Activated CD8-positive, alpha-beta memory T cell treated with anti-CD3 and anti-CD28 coated beads, Interleukin-2, amount 10 ng/mL, durations not matched to agents 7 days and 5 days (primary cell): ENCODE measurements around the gene OSTF1. TPM values are rescaled to one million over a fixed set of nuclear protein-coding genes. Genes with fewer than 3 reads are reported as not detected.

Experiments
- ATAC-seq: fragments of 150-1000 bp; cut with Tn5 transposase; one replicate; pipeline ENCODE4 v1.10.0; 2021; ENCODE audit warnings: moderate library complexity
- CTCF ChIA-PET: fragments of 350-600 bp; sonication (Branson Sonifier 250); formaldehyde crosslinking; loops from one replicate; lab custom pipeline; 2021; ENCODE audit warnings: antibody characterized with exemption; lab: Charles Lee
- DNase-seq: peaks from one replicate; pipeline ENCODE4 v3.0.0-alpha.2; 2020
- H3K27ac Mint-ChIP-seq: one replicate; pipeline ENCODE4 v1.8.0; 2021; ENCODE audit warnings: mild to moderate bottlenecking, mixed read lengths
- H3K27me3 Mint-ChIP-seq: one replicate; pipeline ENCODE4 v1.8.0; 2021; ENCODE audit warnings: mixed read lengths
- H3K36me3 Mint-ChIP-seq: one replicate; pipeline ENCODE4 v1.8.0; 2021; ENCODE audit warnings: mild to moderate bottlenecking, mixed read lengths
- H3K4me1 Mint-ChIP-seq: one replicate; pipeline ENCODE4 v1.8.0; 2021; ENCODE audit warnings: mixed read lengths
- H3K4me3 Mint-ChIP-seq: one replicate; pipeline ENCODE4 v1.8.0; 2021; ENCODE audit warnings: mild to moderate bottlenecking, moderate library complexity, mixed read lengths
- H3K9me3 Mint-ChIP-seq: one replicate; pipeline ENCODE4 v1.8.0; 2022; ENCODE audit warnings: low read depth, mixed read lengths
- total RNA-seq, 2 experiments: library from RNA; stranded (reverse); gene quantifications; one replicate each; pipeline ENCODE4 v1.2.3, GENCODE V29; 2021

OSTF1 gene
- total RNA-seq, 2 experiments from 2014 or later: 149 to 198 TPM

GRCh38 chr9:75087289-75087823 is 958 bp upstream of the OSTF1 start:
- Mint-ChIP-seq H3K27me3 (no peaks in the 10 kb centered on the region), H3K9me3 (no peaks in the 10 kb centered on the region), H3K4me1 (peaks cover 60% of the 10 kb centered on the region), H3K36me3 (peaks cover 46% of the 10 kb centered on the region), H3K27ac (peak overlapping the region; percentile 97), H3K4me3 (peak overlapping the region; percentile 93)
- ATAC-seq (no peak), DNase-seq (peak; percentile 76)
- CTCF ChIA-PET: interaction anchor here (1.0 to 4.0 kb wide), 16 partner anchors 10 to 313 kb away, joined by 3 to 17 read pairs (median 5); partner anchors contain the start of genes C9orf40 and CARNMT1

- peak overlapping the region; percentile 88 for H3K4me3 Mint-ChIP-seq
- peak overlapping the region; percentile 97 for H3K27ac Mint-ChIP-seq
- H3K9me3 Mint-ChIP-seq: no peaks in the 10 kb centered on the region
- H3K27me3 Mint-ChIP-seq: no peaks in the 10 kb centered on the region
- CTCF ChIA-PET: interaction anchor here (0.8 to 4.0 kb wide), 19 partner anchors 11 to 136 kb away, joined by 3 to 16 read pairs (median 5); partner anchors contain the start of genes C9orf40 and CARNMT1
- ATAC-seq: peak; percentile 24
- peaks cover 45% of the 10 kb centered on the region for H3K36me3 Mint-ChIP-seq
- peaks cover 60% of the 10 kb centered on the region for H3K4me1 Mint-ChIP-seq
- peak; percentile 63 for DNase-seq
These were observed 495 bp downstream of the OSTF1 start for GRCh38 chr9:75088646-75089372.

DNA sequence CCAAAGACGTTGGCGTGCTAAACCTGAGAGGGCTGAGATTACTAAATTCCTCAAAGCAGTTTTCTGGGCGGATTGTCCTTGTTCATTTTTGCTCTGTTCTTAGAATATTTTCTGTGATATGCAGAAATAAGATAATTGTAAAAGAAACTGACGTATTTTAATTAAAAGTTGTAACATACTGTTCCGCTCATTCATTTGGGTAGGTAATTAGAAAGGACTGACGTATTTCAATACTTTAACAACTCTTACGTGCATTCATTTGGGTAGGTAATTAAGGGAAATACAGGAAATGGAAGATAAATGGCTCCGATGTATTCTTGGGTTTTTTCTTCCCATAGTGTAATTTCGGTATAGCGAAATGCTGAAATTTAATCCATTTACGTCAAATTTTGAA is 1.1 kb downstream of the OSTF1 start:
- CTCF ChIA-PET: interaction anchor here (1.0 to 4.0 kb wide), 7 partner anchors 15 to 137 kb away, joined by 3 to 14 read pairs (median 6); partner anchors contain the start of genes C9orf40 and CARNMT1
- Mint-ChIP-seq H3K9me3 (no peaks in the 10 kb centered on the region), H3K27me3 (no peaks in the 10 kb centered on the region), H3K27ac (peak overlapping the region; percentile 97), H3K4me3 (peak overlapping the region; percentile 88), H3K4me1 (peaks cover 60% of the 10 kb centered on the region), H3K36me3 (peaks cover 50% of the 10 kb centered on the region)
- no peak for DNase-seq
- ATAC-seq: no peak

DNA sequence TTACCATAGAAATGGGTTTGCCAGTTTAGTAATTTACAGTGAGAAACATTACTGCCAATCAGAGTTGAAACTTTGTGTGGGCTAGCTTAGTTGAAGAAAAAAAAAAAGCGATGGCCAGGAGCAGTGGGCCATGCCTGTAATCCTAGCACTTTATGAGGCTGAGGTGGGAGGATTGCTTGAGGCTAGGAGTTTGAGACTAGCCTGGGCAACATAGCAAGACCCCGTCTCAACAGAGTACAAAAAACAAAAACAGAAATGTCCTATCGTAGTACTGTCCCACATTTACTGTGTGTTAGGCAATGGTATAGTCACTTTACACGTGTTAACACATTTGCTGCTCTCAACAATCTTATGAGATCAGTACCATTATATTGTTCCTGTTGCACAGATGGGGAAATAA is 2.3 kb downstream of the OSTF1 start:
- Mint-ChIP-seq H3K36me3 (peaks cover 51% of the 10 kb centered on the region), H3K4me3 (peak overlapping the region; percentile 88), H3K4me1 (peaks cover 63% of the 10 kb centered on the region), H3K27ac (peak overlapping the region; percentile 97), H3K27me3 (no peaks in the 10 kb centered on the region), H3K9me3 (no peaks in the 10 kb centered on the region)
- ATAC-seq (no peak), DNase-seq (no peak)
- CTCF ChIA-PET: interaction anchor here (0.8 to 4.0 kb wide), 7 partner anchors 10 to 95 kb away, joined by 3 to 14 read pairs (median 6); partner anchors contain the start of gene CARNMT1

DNA sequence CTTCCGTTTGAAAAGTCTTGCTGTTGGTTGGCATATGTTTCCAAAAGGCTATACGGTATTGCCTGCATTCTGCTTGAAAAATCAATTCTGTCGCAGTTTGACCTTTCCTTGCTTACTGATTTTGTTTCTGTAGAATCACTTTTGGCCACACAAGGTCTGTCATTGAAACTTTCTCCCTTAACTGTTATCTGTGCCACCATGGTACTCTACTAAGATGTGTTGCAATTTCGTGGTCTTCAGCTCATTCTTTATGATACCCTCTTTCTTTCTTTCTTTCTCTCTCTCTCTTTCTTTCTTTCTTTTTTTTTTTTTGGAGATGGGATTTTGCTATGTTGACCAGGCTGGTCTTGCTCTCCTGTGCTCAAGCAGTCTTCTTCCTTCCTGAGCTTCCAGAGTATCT is 4.5 kb downstream of the OSTF1 start:
- peak overlapping the region; percentile 57 for H3K4me3 Mint-ChIP-seq
- CTCF ChIA-PET: interaction anchor here (1.0 to 1.8 kb wide), 4 partner anchors 14 to 66 kb away, joined by 4 to 6 read pairs (median 5); no protein-coding TSS in a partner anchor

GRCh38 chr9:75096796-75097195 is 8.5 kb downstream of the OSTF1 start:
- no peaks in the 10 kb centered on the region for H3K9me3 Mint-ChIP-seq
- CTCF ChIA-PET: no interaction called here
- peaks cover 66% of the 10 kb centered on the region for H3K36me3 Mint-ChIP-seq
- peaks cover 73% of the 10 kb centered on the region for H3K4me1 Mint-ChIP-seq
- ATAC-seq (no peak), DNase-seq (no peak)
- H3K27me3 Mint-ChIP-seq: no peaks in the 10 kb centered on the region
- H3K27ac Mint-ChIP-seq: no peak overlapping the region
- no peak overlapping the region for H3K4me3 Mint-ChIP-seq

More for the DNA sequence above, 4.5 kb downstream of the OSTF1 start:
- H3K27me3 Mint-ChIP-seq: no peaks in the 10 kb centered on the region
- ATAC-seq: no peak
- H3K4me1 Mint-ChIP-seq: peaks cover 68% of the 10 kb centered on the region
- no peak for DNase-seq
- H3K9me3 Mint-ChIP-seq: no peaks in the 10 kb centered on the region
- peaks cover 62% of the 10 kb centered on the region for H3K36me3 Mint-ChIP-seq
- H3K27ac Mint-ChIP-seq: peak overlapping the region; percentile 78

GRCh38 chr9:75101004-75101588 is 12.8 kb downstream of the OSTF1 start:
- no peak for DNase-seq
- CTCF ChIA-PET: interaction anchor here (0.8 to 1.4 kb wide), 3 partner anchors 9 to 84 kb away, joined by 4 to 7 read pairs (median 6); no protein-coding TSS in a partner anchor
- no peak for ATAC-seq
- Mint-ChIP-seq H3K27ac (peak overlapping the region; percentile 75), H3K4me1 (peaks cover 77% of the 10 kb centered on the region), H3K4me3 (no peak overlapping the region), H3K36me3 (peaks cover 62% of the 10 kb centered on the region), H3K27me3 (no peaks in the 10 kb centered on the region), H3K9me3 (no peaks in the 10 kb centered on the region)

GRCh38 chr9:75102177-75102790 is 14.0 kb downstream of the OSTF1 start:
- ATAC-seq: peak; percentile 31
- no peak overlapping the region for H3K4me3 Mint-ChIP-seq
- peak overlapping the region; percentile 78 for H3K27ac Mint-ChIP-seq
- H3K9me3 Mint-ChIP-seq: no peaks in the 10 kb centered on the region
- no peaks in the 10 kb centered on the region for H3K27me3 Mint-ChIP-seq
- CTCF ChIA-PET: interaction anchor here (1.4 kb wide), 2 partner anchors 11 to 36 kb away, joined by 3 to 4 read pairs; no protein-coding TSS in a partner anchor
- H3K4me1 Mint-ChIP-seq: peaks cover 73% of the 10 kb centered on the region
- peaks cover 55% of the 10 kb centered on the region for H3K36me3 Mint-ChIP-seq
- DNase-seq: no peak

- no peaks in the 10 kb centered on the region for H3K27me3 Mint-ChIP-seq
- H3K4me1 Mint-ChIP-seq: peaks cover 76% of the 10 kb centered on the region
- no peak for DNase-seq
- CTCF ChIA-PET: interaction anchor here (0.9 to 1.7 kb wide), 10 partner anchors 9 to 330 kb away, joined by 3 to 6 read pairs (median 3); partner anchors contain the start of genes NMRK1 and OSTF1
- H3K36me3 Mint-ChIP-seq: peaks cover 50% of the 10 kb centered on the region
- peak overlapping the region; percentile 80 for H3K27ac Mint-ChIP-seq
- H3K9me3 Mint-ChIP-seq: no peaks in the 10 kb centered on the region
- ATAC-seq: no peak
- peak overlapping the region; percentile 52 for H3K4me3 Mint-ChIP-seq
These were observed 16.3 kb downstream of the OSTF1 start for GRCh38 chr9:75104607-75105006.

- peak; percentile 57 for DNase-seq
- H3K9me3 Mint-ChIP-seq: no peaks in the 10 kb centered on the region
- peaks cover 74% of the 10 kb centered on the region for H3K4me1 Mint-ChIP-seq
- no peaks in the 10 kb centered on the region for H3K27me3 Mint-ChIP-seq
- CTCF ChIA-PET: interaction anchor here (0.6 to 1.6 kb wide), 9 partner anchors 10 to 83 kb away, joined by 3 to 6 read pairs (median 4); partner anchors contain the start of genes CARNMT1, NMRK1 and OSTF1
- peaks cover 49% of the 10 kb centered on the region for H3K36me3 Mint-ChIP-seq
- peak; percentile 61 for ATAC-seq
- H3K4me3 Mint-ChIP-seq: peak overlapping the region; percentile 52
- peak overlapping the region; percentile 80 for H3K27ac Mint-ChIP-seq
These were observed 16.8 kb downstream of the OSTF1 start for GRCh38 chr9:75105019-75105540.

DNA sequence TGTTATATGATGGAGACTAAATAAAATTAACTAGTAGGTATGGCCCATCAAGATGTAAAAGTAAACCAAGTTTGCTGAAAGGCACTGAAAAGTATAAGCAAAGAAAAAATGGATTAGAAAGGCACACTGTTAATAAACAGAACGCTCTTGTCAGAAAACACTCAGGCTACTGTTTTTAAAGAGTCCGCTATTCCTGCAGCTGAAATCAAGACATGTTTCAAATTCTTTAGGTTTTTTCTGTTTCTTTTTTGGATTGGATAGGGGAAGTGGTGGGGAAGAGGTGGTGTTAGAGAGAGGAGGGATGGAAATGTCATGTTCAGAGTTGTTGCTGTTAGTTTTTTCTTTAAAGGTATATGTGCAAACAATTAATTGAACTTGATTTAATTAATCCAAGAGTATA is 17.5 kb downstream of the OSTF1 start:
- peak overlapping the region; percentile 80 for H3K27ac Mint-ChIP-seq
- CTCF ChIA-PET: interaction anchor here (0.9 to 1.6 kb wide), 7 partner anchors 11 to 77 kb away, joined by 3 to 6 read pairs (median 4); partner anchors contain the start of genes CARNMT1, NMRK1 and OSTF1
- H3K9me3 Mint-ChIP-seq: no peaks in the 10 kb centered on the region
- H3K36me3 Mint-ChIP-seq: peaks cover 51% of the 10 kb centered on the region
- no peak for ATAC-seq
- H3K27me3 Mint-ChIP-seq: no peaks in the 10 kb centered on the region
- no peak for DNase-seq
- H3K4me1 Mint-ChIP-seq: peaks cover 77% of the 10 kb centered on the region
- peak overlapping the region; percentile 33 for H3K4me3 Mint-ChIP-seq

DNA sequence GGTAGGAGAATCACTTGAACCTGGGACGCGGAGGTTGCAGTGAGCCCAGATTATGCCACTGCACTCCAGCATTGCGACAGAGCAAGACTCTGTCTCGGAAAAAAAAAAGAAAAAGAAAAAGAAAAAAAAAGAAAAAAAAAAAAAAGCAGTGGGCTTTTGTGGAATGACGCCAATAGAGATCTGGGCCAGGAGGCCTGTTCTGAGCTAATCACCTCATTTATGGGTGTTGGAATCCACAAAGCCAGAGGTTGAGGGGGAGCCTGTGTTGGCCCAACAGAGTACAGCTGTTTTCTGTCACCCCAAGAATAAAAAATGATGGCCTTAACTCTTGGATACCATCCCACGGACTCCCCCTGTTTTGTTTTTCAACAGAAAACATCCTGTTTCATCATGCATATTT is 18.5 kb downstream of the OSTF1 start:
- CTCF ChIA-PET: interaction anchor here (0.9 to 1.1 kb wide), 4 partner anchors 15 to 333 kb away, joined by 3 to 5 read pairs (median 3); no protein-coding TSS in a partner anchor
- H3K36me3 Mint-ChIP-seq: peaks cover 42% of the 10 kb centered on the region
- DNase-seq (no peak), ATAC-seq (no peak)
- H3K27me3 Mint-ChIP-seq: no peaks in the 10 kb centered on the region
- no peak overlapping the region for H3K27ac Mint-ChIP-seq
- no peaks in the 10 kb centered on the region for H3K9me3 Mint-ChIP-seq
- H3K4me1 Mint-ChIP-seq: peaks cover 75% of the 10 kb centered on the region
- H3K4me3 Mint-ChIP-seq: no peak overlapping the region
